ENCODE measurements around the gene RPL41.

Gene RPL41

GRCh38 chr12:56162468-56163290, 46.2 kb downstream of the RPL41 start:
- ChIA-PET CTCF (interaction anchor here (0.7 to 2.9 kb wide), 4 partner anchors 11 to 43 kb away, joined by 3 to 16 read pairs (median 8); partner anchors contain the start of genes MYL6B and SMARCC2), POLR2A (interaction anchor here (0.6 to 3.7 kb wide), 9 partner anchors 8 to 1882 kb away, joined by 3 to 29 read pairs (median 4); partner anchors contain the start of genes ESYT1, HNRNPA1, SMARCC2 and ZC3H10)
- H3K36me3 ChIP-seq (ENCODE audit: control insufficient read depth in 2 of 2, insufficient read depth in 1 of 2, low read length in 2 of 2): peaks cover 34 to 83% of the 10 kb centered on the region in 2 experiments
- TF ChIP-seq REPIN1 (tag by site-specific recombination; IDR thresholded peaks at IDR 0.05; ENCODE audit: low read depth) (no peak), PRDM10 (tag by site-specific recombination; IDR thresholded peaks at IDR 0.05) (0 out of 2 replicates have a peak, but pooled peaks have one; percentile 33), ZBTB17 (tag by site-specific recombination; IDR thresholded peaks at IDR 0.05) (no peak), ZNF776 (tag by site-specific recombination; IDR thresholded peaks at IDR 0.05; ENCODE audit: borderline replicate concordance) (no peak), ZNF394 (tag by site-specific recombination; IDR thresholded peaks at IDR 0.05; ENCODE audit: borderline replicate concordance) (peak; percentile 62; the same call in 1 of the 2 replicates)
- no peaks in the 10 kb centered on the region for H3K9me3 ChIP-seq (ENCODE audit: control insufficient read depth, insufficient read depth, low read depth, low read length)
- no peak overlapping the region for H3K4me3 ChIP-seq (ENCODE audit: low read depth, low read length)
- no peak overlapping the region; the same call in 1 of the 2 replicates for H3K27ac ChIP-seq (ENCODE audit: extremely low read depth, low read depth, low read length)
- H3K4me1 ChIP-seq (ENCODE audit: control insufficient read depth, insufficient read depth, low read length): peaks cover 3% of the 10 kb centered on the region; the same call in 1 of the 2 replicates

- Histone ChIP-seq H3K9me3 (ENCODE audit: control insufficient read depth, insufficient read depth, low read depth, low read length) (no peaks in the 10 kb centered on the region), H3K4me3 (ENCODE audit: low read depth, low read length) (no peak overlapping the region), H3K36me3 (ENCODE audit: control insufficient read depth in 2 of 2, insufficient read depth in 1 of 2, low read length in 2 of 2) (peaks cover 44 to 91% of the 10 kb centered on the region in 2 experiments), H3K4me1 (ENCODE audit: control insufficient read depth, insufficient read depth, low read length) (peaks cover 3% of the 10 kb centered on the region; the same call in 1 of the 2 replicates), H3K27ac (ENCODE audit: extremely low read depth, low read depth, low read length) (no peak overlapping the region; the same call in 1 of the 2 replicates)
- POLR2A ChIA-PET: interaction anchor here (0.6 to 3.7 kb wide), 6 partner anchors 9 to 1883 kb away, joined by 3 to 29 read pairs (median 14); partner anchors contain the start of genes ESYT1, HNRNPA1, SMARCC2 and ZC3H10
- CTCF ChIA-PET: interaction anchor here (0.7 to 2.9 kb wide), 5 partner anchors 11 to 44 kb away, joined by 3 to 16 read pairs (median 3); partner anchors contain the start of genes MYL6B and SMARCC2
- no peak for TF ChIP-seq ZNF626 (tag by site-specific recombination; IDR thresholded peaks at IDR 0.05)
- no peak for TF ChIP-seq ZNF707 (tag by site-specific recombination; IDR thresholded peaks at IDR 0.05)
- no peak for TF ChIP-seq SP7 (tag by site-specific recombination; IDR thresholded peaks at IDR 0.05)
- TF ChIP-seq ZNF341 (tag by site-specific recombination; IDR thresholded peaks at IDR 0.05; ENCODE audit: low read depth): 0 out of 2 replicates have a peak, but pooled peaks have one; percentile 2
- peak; percentile 22; the same call in 1 of the 2 replicates for TF ChIP-seq ZIC2 (tag by site-specific recombination; IDR thresholded peaks at IDR 0.05)
- no peak for TF ChIP-seq ZEB2 (tag by site-specific recombination; IDR thresholded peaks at IDR 0.05)
- TF ChIP-seq ZNF514 (tag by site-specific recombination; IDR thresholded peaks at IDR 0.05): no peak
- TF ChIP-seq ATF2 (tag by site-specific recombination; IDR thresholded peaks at IDR 0.05; ENCODE audit: low read depth): no peak
- TF ChIP-seq ZBTB6 (tag by site-specific recombination; IDR thresholded peaks at IDR 0.05): no peak
Observed at GRCh38 chr12:56163533-56164344, 47.3 kb downstream of the RPL41 start.

Measured in HEK293 (cell line).